ENCODE data around the gene GLIS1.

DNA sequence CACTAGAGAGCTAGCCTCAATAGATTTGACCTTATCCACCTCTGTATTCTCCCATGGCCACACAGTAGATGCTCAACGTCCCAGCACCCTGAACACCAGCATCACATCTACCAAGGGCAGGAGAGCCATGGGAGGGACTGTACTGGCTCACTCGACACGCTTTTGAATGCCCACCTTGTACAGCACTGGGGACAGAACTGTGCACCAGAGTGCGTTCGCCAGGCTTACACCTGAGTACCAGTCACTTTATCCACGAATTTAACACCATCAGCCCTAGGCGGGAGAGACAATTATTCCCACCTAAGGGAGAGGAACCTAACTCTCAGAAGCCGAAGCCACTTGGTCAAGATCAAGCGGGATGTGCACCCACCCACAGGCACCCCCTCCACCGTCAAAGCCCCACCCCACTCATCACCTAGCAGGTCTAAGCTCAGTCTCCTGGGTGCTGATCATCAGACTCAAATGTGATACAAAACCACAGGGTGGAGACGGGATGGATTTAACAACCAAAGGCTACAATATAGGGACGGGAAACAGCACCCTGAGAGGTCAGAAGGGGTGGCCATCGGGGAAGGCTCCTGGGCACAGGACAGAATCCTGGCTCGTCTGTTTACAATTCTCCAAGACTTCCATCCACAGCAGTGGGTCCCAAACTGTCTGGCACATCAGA, 110.5 kb downstream of the GLIS1 start:
- no peak for TF ChIP-seq CTCF (IDR thresholded peaks at IDR 0.05; ENCODE audit: low read length)
- TF ChIP-seq EZH2phosphoT487 (IDR thresholded peaks at IDR 0.05; ENCODE audit: low read length): no peak
- TF ChIP-seq EZH2 (optimal IDR thresholded peaks at IDR 0.05; ENCODE audit: low read depth, low read length): no peak
